Pancreas (tissue), 10 donors: ENCODE measurements around the gene USP25. TPM values are rescaled to one million over a fixed set of nuclear protein-coding genes. Genes with fewer than 3 reads are reported as not detected.

ENCODE experiments used
- ATAC-seq, 4 donors: fragments of 200-7000 bp; cut with Tn5 transposase; one replicate each; pipeline versions ENCODE4 v1.8.0 to v1.9.1; 2020; ENCODE audit warnings: mild to moderate bottlenecking in 4 of 4, moderate library complexity in 4 of 4
- DNase-seq, 6 donors: peaks; one replicate each; pipeline ENCODE4 v3.0.0-alpha.2; 2020
- FAIRE-seq: peaks from 2 replicates; lab custom pipeline; 2012; peaks lifted over from hg19 to GRCh38; lab: Jason Lieb, UNC
- H3K27ac ChIP-seq, 4 donors: fragments of 200-600 bp; sonication (generic); 1 replicate in 3 of 4; 2 replicates in 1 of 4; pipeline versions ENCODE4 v1.5.0 to v1.8.0; 2020
- H3K27me3 ChIP-seq, 4 donors: fragments of 200-600 bp; one replicate each; pipeline ENCODE4 v1.8.0; 2021
- H3K36me3 ChIP-seq, 3 donors: fragments of 200-600 bp; sonication (generic) in 1 of 3; one replicate each; pipeline versions ENCODE4 v1.5.0 to v1.8.0; 2020 to 2021
- H3K4me1 ChIP-seq, 3 donors: fragments of 200-600 bp; one replicate each; pipeline ENCODE4 v1.8.0; 2021
- H3K4me3 ChIP-seq, 4 donors: fragments of 200-600 bp; sonication (generic) in 2 of 4; one replicate each; pipeline versions ENCODE4 v1.5.0 to v1.8.0; 2020 to 2021
- H3K9me3 ChIP-seq, 4 donors: fragments of 200-600 bp; one replicate each; pipeline ENCODE4 v1.8.0; 2021
- WGBS, 2 donors: extraction: QIAGEN DNeasy Blood & Tissue Kit; methylation state at CpG; one replicate each; pipeline ENCODE4 v1.1.7; 2013; 5-methylcytosine and 5-hydroxymethylcytosine counted together
- intact Hi-C, 3 donors: fragments of 100-400 bp; cut with DNase I; formaldehyde crosslinking; loops; one replicate each; pipeline versions ENCODE4 v1.11.1 to v1.14.2; 2022
- polyA plus RNA-seq, 2 donors: library from polyadenylated mRNA; stranded (reverse); fragments of 200-250 nt; gene quantifications; one replicate each; pipeline ENCODE4 v1.2.3, GENCODE V29; 2013
- total RNA-seq, 6 donors: library from RNA; stranded (reverse); fragmentation: NEBNext Ultra II Directional in 4 of 6; extraction: Animal tissue kit (Norgen Biotek cat#: 25700) in 4 of 6; gene quantifications; one replicate each; pipeline versions ENCODE4 v1.2.1 to v1.2.4, GENCODE V29; 2021 to 2023
- TF ChIP-seq, protein P1 (sequence below), 4 donors: fragments of 200-600 bp; sonication (generic) in 3 of 4; IDR thresholded peaks; one replicate each; pipeline versions ENCODE4 v1.5.0 to v1.8.0; 2021; ENCODE audit warnings: antibody characterized with exemption in 4 of 4
- donor health status: healthy with polysubstance abuse.
- donor health status: DM: no; HTN: no; CAD: no; lungs with moderate emphysema.
- donor health status: DM: no; HTN: no; CAD: no.
- donor health status: control.
- donor health status: control.
- donor health status: Bipolar disorder and iron deficiency.
- donor health status: DM: yes; HTN: yes; CAD: no.
- donor health status: DM: no; HTN: no; CAD: no.
- donor health status: DM: no; HTN: no; CAD: no.
- donor health status: DM: yes; HTN: yes; CAD: no.

USP25 gene
- total and polyA plus RNA-seq, 8 donors, result 4.3 to 24.8 (median 15.0) TPM

DNA sequence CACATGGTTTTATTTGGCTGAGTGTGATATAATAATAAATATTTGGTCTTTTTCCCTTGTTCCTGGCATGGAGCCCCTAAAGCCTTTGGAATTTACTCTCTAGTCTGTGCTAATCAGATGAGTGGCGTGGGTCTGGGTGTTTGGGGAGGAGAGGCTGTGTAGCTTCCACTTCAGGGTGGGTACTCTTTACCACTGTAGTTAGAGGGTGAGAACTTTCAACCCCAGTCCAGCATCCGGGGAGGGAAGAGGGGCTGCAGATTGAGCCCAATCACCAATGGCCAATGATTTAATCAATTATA is 20.0 kb downstream of the USP25 start:
- Histone ChIP-seq H3K27me3 (no peaks in the 10 kb centered on the region), H3K36me3 (no peaks in the 10 kb centered on the region), H3K9me3 (no peaks in the 10 kb centered on the region), H3K4me3 (no peak overlapping the region), H3K4me1 (peaks cover 20 to 25% (median 21%) of the 10 kb centered on the region in 3 donors), H3K27ac (no peak overlapping the region)
- ATAC-seq, result peak in 3 of 4 donors; percentile 26 to 55 (median 42)
- FAIRE-seq, result no peak
- no peak for DNase-seq
- intact Hi-C loops, result no loop called here
- TF ChIP-seq, protein P1, sequence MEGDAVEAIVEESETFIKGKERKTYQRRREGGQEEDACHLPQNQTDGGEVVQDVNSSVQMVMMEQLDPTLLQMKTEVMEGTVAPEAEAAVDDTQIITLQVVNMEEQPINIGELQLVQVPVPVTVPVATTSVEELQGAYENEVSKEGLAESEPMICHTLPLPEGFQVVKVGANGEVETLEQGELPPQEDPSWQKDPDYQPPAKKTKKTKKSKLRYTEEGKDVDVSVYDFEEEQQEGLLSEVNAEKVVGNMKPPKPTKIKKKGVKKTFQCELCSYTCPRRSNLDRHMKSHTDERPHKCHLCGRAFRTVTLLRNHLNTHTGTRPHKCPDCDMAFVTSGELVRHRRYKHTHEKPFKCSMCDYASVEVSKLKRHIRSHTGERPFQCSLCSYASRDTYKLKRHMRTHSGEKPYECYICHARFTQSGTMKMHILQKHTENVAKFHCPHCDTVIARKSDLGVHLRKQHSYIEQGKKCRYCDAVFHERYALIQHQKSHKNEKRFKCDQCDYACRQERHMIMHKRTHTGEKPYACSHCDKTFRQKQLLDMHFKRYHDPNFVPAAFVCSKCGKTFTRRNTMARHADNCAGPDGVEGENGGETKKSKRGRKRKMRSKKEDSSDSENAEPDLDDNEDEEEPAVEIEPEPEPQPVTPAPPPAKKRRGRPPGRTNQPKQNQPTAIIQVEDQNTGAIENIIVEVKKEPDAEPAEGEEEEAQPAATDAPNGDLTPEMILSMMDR (IDR thresholded peaks at IDR 0.05), result no peak
- WGBS, 2 donors, result 19 to 28% methylated on average over 2 of the region's 2 CpGs

DNA sequence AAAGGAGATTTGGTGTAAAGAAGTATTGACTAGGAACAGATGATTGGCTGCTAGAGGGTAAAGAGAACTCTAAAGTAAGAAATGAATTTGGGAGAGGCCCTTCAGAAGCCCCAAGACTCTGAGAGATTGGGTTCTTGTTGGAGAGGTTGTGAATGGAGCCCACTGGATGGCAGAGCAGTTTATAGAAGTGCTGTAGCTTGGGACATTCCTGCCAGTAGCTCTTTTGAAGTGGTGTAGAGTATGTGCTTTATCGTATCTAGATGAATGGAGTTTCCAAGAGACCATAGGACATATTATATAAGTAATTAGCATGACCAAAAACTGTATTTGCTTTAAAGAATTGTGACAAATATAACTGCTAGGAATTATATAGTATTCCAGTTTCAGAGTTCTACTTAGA is 21.3 kb downstream of the USP25 start:
- Histone ChIP-seq H3K36me3 (no peaks in the 10 kb centered on the region), H3K4me1 (peaks cover 20 to 28% (median 28%) of the 10 kb centered on the region in 3 donors), H3K27ac (no peak overlapping the region), H3K9me3 (no peaks in the 10 kb centered on the region), H3K4me3 (no peak overlapping the region), H3K27me3 (no peaks in the 10 kb centered on the region)
- no peak for FAIRE-seq
- no peak for ATAC-seq
- no peak for DNase-seq
- WGBS, 2 donors, result 81 to 100% methylated on average over 1 of the region's 1 CpG
- TF ChIP-seq, protein P1 (IDR thresholded peaks at IDR 0.05), result no peak
- intact Hi-C loops, result no loop called here

DNA sequence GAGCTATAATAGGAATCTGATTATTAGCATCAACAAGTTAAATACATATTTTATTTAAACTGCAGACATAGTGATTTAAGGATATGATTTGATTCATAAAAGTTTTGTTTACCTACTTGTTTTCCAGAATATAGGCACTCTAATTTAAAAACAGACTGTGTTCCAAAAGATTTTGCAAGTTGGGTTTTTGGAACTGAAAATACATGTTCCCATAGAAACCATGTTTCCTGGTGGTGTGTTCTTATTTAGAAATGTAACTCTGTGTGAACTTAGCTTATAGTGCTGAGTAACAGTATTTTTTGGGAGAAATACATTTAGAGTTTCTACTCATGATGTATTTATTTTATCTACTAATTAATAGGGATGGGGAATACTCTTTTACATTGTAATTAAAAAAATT is 21.8 kb downstream of the USP25 start:
- no peak overlapping the region for H3K27ac ChIP-seq
- no peak for FAIRE-seq
- no peaks in the 10 kb centered on the region for H3K9me3 ChIP-seq
- TF ChIP-seq, protein P1 (IDR thresholded peaks at IDR 0.05), result no peak
- intact Hi-C loops, result no loop called here
- no peak overlapping the region for H3K4me3 ChIP-seq
- ATAC-seq, result no peak
- peaks cover 20 to 28% (median 28%) of the 10 kb centered on the region in 3 donors for H3K4me1 ChIP-seq
- no peaks in the 10 kb centered on the region for H3K27me3 ChIP-seq
- DNase-seq, result no peak
- H3K36me3 ChIP-seq, result no peaks in the 10 kb centered on the region

DNA sequence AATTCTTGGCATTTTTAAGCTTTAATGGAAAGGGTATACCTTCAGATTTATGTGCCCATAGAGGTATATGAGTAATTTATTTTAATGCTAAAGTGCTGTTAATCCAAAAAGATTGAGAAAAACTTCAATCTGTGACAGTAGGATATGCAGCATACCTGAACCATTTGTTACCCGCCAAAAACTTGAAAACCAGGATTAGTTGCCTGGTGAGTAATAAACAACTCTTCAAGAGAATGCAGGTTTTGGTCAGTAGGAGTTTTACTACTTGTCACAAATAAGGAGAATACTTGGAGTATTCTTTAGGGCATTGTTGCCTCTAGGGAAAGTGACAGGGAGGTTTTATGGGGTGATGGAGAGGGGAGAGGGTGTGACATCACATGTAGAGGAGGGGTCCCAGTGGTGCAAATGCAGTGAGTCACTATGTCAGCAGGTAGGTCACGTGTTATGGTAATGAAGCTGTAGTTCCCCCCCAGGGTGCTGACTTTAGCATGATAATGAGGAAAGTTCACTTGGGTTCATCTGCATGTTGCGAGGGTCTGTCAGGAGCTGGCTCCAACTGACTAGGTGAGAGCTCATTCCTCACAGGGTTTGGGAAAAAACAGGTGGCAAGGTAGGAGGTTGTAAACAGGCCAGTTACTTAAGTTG is 23.1 kb downstream of the USP25 start:
- H3K27ac ChIP-seq, result no peak overlapping the region
- intact Hi-C loops, result no loop called here
- no peak for DNase-seq
- H3K9me3 ChIP-seq, result no peaks in the 10 kb centered on the region
- peaks cover 20 to 28% (median 28%) of the 10 kb centered on the region in 3 donors for H3K4me1 ChIP-seq
- TF ChIP-seq, protein P1 (IDR thresholded peaks at IDR 0.05), result no peak
- FAIRE-seq, result no peak
- H3K27me3 ChIP-seq, result no peaks in the 10 kb centered on the region
- H3K36me3 ChIP-seq, result no peaks in the 10 kb centered on the region
- no peak for ATAC-seq
- 74 to 83% methylated on average over 3 of the region's 3 CpGs for WGBS, 2 donors
- no peak overlapping the region for H3K4me3 ChIP-seq

DNA sequence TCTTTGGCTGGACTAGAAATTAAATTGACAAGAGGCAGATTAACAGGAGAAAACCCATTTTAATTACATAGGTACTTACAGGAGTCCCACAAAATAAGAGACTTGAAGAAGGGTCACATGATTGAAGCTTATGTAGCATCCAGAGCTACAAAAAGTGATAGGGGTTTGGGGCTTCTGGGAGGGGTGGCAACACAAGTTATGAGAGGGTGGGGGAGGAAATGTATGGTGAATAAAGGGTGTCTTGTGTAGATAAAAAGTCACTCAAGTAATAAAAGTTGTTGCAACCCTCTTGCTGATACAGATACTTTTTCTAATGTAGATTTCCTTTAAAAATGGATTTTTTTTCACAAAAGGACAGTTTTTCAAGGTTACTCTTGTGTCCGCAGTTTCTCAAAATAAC is 24.0 kb downstream of the USP25 start:
- DNase-seq (no peak), ATAC-seq (no peak), FAIRE-seq (no peak)
- Histone ChIP-seq H3K27ac (no peak overlapping the region), H3K36me3 (no peaks in the 10 kb centered on the region), H3K27me3 (no peaks in the 10 kb centered on the region), H3K4me3 (no peak overlapping the region), H3K4me1 (peaks cover 20 to 26% (median 25%) of the 10 kb centered on the region in 3 donors), H3K9me3 (no peaks in the 10 kb centered on the region)
- intact Hi-C loops, result no loop called here
- TF ChIP-seq, protein P1 (IDR thresholded peaks at IDR 0.05), result no peak
- 91 to 92% methylated on average over 1 of the region's 1 CpG for WGBS, 2 donors
